Uterus (tissue), 4 donors: Measurements from ENCODE around the gene CYP4F8. TPM values are rescaled to one million over a fixed set of nuclear protein-coding genes. Genes with fewer than 3 reads are reported as not detected.

Experiments used
- DNase-seq, 2 donors: peaks; one replicate each; pipeline ENCODE4 v3.0.0-alpha.2; 2019 to 2020
- H3K27ac ChIP-seq, 2 donors: fragments of 200-600 bp; sonication (generic); 1 replicate in 1 of 2; 2 replicates in 1 of 2; pipeline ENCODE4 v1.5.1; 2016 to 2018
- H3K27me3 ChIP-seq, 2 donors: fragments of 200-600 bp; sonication (generic); one replicate each; pipeline ENCODE4 v1.5.1; 2018 to 2019; ENCODE audit warnings: control low read depth in 1 of 2
- H3K36me3 ChIP-seq, 2 donors: fragments of 200-600 bp; sonication (generic); one replicate each; pipeline ENCODE4 v1.5.1; 2019; ENCODE audit warnings: control low read depth in 1 of 2
- H3K4me1 ChIP-seq, 2 donors: fragments of 200-600 bp; sonication (generic); one replicate each; pipeline ENCODE4 v1.5.1; 2018 to 2019; ENCODE audit warnings: control low read depth in 1 of 2
- H3K4me3 ChIP-seq, 2 donors: fragments of 200-600 bp; sonication (generic); 1 replicate in 1 of 2; 2 replicates in 1 of 2; pipeline ENCODE4 v1.5.1; 2018 to 2019; ENCODE audit warnings: mild to moderate bottlenecking in 1 of 2
- H3K9me3 ChIP-seq, 2 donors: fragments of 200-600 bp; sonication (generic); one replicate each; pipeline ENCODE4 v1.5.1; 2019; ENCODE audit warnings: control low read depth in 1 of 2
- POLR2A ChIP-seq, 2 donors: fragments of 450-650 bp; IDR thresholded peaks; one replicate each; pipeline ENCODE4 v1.6.1; 2016; ENCODE audit warnings: antibody characterized with exemption in 2 of 2, mild to moderate bottlenecking in 1 of 2, moderate library complexity in 1 of 2
- intact Hi-C: fragments of 100-400 bp; cut with DNase I; formaldehyde crosslinking; loops from one replicate; pipeline ENCODE4 v1.15.1; 2023; ENCODE audit warnings: low total_unique reads
- total RNA-seq, 4 donors: library from RNA; depleted of rRNA in 3 of 4; stranded (reverse); fragments of >200 nt in 3 of 4; gene quantifications; one replicate each; pipeline versions ENCODE4 v1.1.0 to v1.2.4, GENCODE V29; 2014 to 2023
- TF ChIP-seq, protein P1 (sequence below), 4 experiments: fragments of 200-600 bp in 2 of 4; fragments of 450-650 bp in 2 of 4; sonication (generic) in 2 of 4; IDR thresholded peaks; one replicate each; pipeline ENCODE4 v1.5.1; 2016 to 2019; ENCODE audit warnings: antibody characterized with exemption in 4 of 4, mild to moderate bottlenecking in 2 of 4, moderate library complexity in 1 of 4
- donor health status: DM: yes; HTN: yes; CAD: no.

Gene CYP4F8
- total RNA-seq, 4 donors from 2014 or later: 1.5 TPM; not detected in 3

DNA sequence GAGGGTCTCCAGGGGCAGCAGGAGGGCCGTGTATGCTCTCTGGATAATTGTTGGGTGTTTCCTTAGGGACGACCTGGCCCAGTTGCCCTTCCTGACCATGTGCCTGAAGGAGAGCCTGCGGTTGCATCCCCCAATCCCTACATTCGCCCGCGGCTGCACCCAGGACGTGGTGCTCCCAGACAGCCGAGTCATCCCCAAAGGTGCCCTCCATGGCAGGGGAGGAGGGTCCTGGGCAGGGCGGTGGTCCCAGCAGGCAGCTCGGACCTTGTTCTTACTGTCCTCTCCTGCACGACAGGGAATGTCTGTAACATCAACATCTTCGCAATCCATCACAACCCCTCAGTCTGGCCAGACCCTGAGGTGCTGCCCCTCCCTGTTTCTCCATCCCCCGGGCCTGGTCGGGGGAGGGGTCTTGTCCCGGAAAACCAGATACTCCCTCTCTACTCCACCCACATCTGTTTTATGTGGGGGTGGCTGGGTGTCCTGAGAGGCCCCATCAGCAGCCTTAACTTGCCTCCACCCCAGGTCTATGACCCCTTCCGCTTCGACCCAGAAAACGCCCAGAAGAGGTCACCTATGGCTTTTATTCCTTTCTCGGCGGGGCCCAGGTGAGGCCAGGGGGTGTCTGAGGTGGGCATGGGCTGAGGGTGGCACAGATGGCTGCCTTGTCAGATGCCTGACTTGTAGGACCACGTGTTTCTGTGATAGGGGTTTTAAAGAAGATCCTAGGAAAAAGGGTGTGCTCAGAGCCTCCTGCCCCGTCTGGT, 13.4 kb downstream of the CYP4F8 start:
- no peaks in the 10 kb centered on the region for H3K9me3 ChIP-seq
- TF ChIP-seq, protein P1, sequence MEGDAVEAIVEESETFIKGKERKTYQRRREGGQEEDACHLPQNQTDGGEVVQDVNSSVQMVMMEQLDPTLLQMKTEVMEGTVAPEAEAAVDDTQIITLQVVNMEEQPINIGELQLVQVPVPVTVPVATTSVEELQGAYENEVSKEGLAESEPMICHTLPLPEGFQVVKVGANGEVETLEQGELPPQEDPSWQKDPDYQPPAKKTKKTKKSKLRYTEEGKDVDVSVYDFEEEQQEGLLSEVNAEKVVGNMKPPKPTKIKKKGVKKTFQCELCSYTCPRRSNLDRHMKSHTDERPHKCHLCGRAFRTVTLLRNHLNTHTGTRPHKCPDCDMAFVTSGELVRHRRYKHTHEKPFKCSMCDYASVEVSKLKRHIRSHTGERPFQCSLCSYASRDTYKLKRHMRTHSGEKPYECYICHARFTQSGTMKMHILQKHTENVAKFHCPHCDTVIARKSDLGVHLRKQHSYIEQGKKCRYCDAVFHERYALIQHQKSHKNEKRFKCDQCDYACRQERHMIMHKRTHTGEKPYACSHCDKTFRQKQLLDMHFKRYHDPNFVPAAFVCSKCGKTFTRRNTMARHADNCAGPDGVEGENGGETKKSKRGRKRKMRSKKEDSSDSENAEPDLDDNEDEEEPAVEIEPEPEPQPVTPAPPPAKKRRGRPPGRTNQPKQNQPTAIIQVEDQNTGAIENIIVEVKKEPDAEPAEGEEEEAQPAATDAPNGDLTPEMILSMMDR (IDR thresholded peaks at IDR 0.05): no peak
- no peak for TF ChIP-seq POLR2A (IDR thresholded peaks at IDR 0.05)
- no peak overlapping the region for H3K4me3 ChIP-seq
- H3K36me3 ChIP-seq: no peaks in the 10 kb centered on the region
- intact Hi-C loops: no loop called here
- H3K27me3 ChIP-seq: no peaks in the 10 kb centered on the region
- H3K4me1 ChIP-seq: no peaks in the 10 kb centered on the region
- DNase-seq: no peak
- H3K27ac ChIP-seq: no peak overlapping the region

- TF ChIP-seq, protein P1 (IDR thresholded peaks at IDR 0.05): peak; percentile 85 to 89 (median 88)
- no peak for TF ChIP-seq POLR2A (IDR thresholded peaks at IDR 0.05)
- intact Hi-C loops: no loop called here
- Histone ChIP-seq H3K36me3 (no peaks in the 10 kb centered on the region), H3K9me3 (no peaks in the 10 kb centered on the region), H3K4me1 (no peaks in the 10 kb centered on the region), H3K4me3 (no peak overlapping the region), H3K27me3 (no peaks in the 10 kb centered on the region), H3K27ac (no peak overlapping the region)
- peak; percentile 58 to 73 for DNase-seq
These were observed 14.2 kb downstream of the CYP4F8 start for GRCh38 chr19:15629003-15629880.

DNA sequence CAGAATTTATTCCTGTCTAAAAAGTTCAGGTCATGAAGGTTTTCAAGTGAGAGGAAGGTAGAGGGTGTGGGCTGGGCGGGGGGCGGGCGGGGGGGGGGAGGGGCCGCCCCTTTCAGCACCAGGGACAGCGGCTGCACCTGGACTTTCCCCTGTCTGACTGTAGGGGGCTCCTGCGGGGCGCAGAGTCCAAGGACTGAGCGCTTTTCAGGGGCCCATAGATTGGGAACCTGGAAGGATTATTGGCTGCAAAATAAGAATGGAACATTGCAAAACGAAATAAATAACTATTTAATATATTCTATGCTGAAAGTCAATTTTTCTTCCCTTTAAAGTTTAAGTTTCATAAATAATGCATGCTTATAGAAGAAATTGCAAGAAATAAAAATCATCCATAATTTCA, 16.8 kb downstream of the CYP4F8 start:
- TF ChIP-seq POLR2A (IDR thresholded peaks at IDR 0.05): no peak
- TF ChIP-seq, protein P1 (IDR thresholded peaks at IDR 0.05): no peak
- H3K4me3 ChIP-seq: no peak overlapping the region
- H3K36me3 ChIP-seq: no peaks in the 10 kb centered on the region
- H3K9me3 ChIP-seq: no peaks in the 10 kb centered on the region
- no peaks in the 10 kb centered on the region for H3K27me3 ChIP-seq
- intact Hi-C loops: no loop called here
- DNase-seq: no peak
- no peaks in the 10 kb centered on the region for H3K4me1 ChIP-seq
- H3K27ac ChIP-seq: no peak overlapping the region

DNA sequence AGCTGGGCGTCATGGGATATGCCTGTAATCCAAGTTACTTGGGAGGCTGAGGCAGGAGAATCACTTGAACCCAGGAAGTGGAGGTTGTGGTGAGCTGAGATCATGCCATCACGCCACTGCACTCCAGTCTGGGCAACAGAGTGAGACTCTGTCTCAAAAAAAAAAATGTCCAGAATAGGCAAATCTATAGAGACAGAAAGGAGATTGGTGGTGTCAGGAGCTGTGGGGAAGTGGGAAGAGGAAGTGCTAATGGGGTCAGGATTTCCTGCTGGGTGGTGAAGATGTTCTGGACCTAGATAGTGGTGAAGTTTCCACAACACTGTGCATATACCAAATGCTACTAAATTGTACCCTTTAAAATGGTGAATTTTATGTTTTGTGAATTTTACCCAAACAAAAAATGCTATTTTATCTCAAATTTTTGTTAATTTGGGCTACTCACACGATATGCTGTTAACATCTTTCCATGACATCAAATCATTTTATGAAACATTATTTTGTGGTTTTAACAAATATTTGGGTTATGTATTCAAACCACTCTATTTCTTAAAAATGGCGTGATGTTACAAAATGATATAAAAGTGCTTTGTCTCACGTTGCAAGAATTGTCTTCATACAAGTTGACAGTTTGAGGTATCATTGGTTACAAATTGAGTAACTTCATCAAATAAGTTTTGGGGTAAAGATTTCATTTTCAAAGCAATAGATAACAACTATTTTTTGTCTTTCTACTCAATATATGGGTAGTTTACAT, 18.2 kb downstream of the CYP4F8 start:
- DNase-seq: no peak
- intact Hi-C loops: no loop called here
- no peak overlapping the region for H3K4me3 ChIP-seq

More for the DNA sequence above, 18.2 kb downstream of the CYP4F8 start:
- Histone ChIP-seq H3K27ac (no peak overlapping the region), H3K9me3 (no peaks in the 10 kb centered on the region), H3K4me1 (no peaks in the 10 kb centered on the region), H3K36me3 (no peaks in the 10 kb centered on the region), H3K27me3 (no peaks in the 10 kb centered on the region)
- no peak for TF ChIP-seq POLR2A (IDR thresholded peaks at IDR 0.05)
- TF ChIP-seq, protein P1 (IDR thresholded peaks at IDR 0.05): no peak
